ENCODE results near the gene FBXW12. TPM values are rescaled to one million over a fixed set of nuclear protein-coding genes. Genes with fewer than 3 reads are reported as not detected.

FBXW12 gene
- total RNA-seq, 2 donors from 2014 or later = not detected

DNA sequence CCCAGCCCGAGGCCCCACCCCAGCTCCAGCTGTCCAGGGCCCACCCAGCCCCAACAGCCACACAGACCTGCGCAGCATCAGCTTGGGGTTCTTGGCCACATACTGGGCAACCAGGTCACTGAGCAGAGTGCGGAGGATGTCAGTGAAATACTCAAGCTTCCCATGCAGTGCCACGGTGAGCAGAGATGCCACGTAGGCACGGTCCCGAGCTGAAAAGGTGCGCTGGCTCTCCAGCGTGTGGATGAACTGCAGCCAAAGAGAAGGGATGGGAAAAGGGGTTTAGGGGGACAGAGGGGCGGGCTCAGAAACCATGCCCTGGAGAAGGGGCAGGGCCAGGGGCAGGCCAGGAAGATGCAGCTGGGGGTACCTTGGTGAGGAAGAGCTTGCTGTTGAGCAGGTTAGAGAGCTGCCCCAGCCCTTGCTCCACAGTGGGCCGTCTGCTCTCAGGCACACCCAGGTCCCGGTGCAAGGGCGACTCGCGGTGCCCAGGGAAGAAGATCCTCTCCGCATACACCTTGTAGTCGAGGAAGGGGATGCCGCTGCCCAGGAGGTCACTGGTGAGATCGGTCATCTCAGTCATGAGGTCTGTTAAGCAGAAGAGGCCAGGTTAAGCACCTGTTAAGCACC is 40.5 kb downstream of the FBXW12 start:
- ATAC-seq (ENCODE audit: insufficient number of reproducible peaks, low FRiP score, low read depth) = no peak
- peak overlapping the region; percentile 69 to 73 for H3K27ac ChIP-seq
- H3K4me3 ChIP-seq = no peak overlapping the region
- no peak for DNase-seq (ENCODE audit: low spot score)
- H3K9me3 ChIP-seq = no peaks in the 10 kb centered on the region
- TF ChIP-seq, protein P1, sequence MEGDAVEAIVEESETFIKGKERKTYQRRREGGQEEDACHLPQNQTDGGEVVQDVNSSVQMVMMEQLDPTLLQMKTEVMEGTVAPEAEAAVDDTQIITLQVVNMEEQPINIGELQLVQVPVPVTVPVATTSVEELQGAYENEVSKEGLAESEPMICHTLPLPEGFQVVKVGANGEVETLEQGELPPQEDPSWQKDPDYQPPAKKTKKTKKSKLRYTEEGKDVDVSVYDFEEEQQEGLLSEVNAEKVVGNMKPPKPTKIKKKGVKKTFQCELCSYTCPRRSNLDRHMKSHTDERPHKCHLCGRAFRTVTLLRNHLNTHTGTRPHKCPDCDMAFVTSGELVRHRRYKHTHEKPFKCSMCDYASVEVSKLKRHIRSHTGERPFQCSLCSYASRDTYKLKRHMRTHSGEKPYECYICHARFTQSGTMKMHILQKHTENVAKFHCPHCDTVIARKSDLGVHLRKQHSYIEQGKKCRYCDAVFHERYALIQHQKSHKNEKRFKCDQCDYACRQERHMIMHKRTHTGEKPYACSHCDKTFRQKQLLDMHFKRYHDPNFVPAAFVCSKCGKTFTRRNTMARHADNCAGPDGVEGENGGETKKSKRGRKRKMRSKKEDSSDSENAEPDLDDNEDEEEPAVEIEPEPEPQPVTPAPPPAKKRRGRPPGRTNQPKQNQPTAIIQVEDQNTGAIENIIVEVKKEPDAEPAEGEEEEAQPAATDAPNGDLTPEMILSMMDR (IDR thresholded peaks at IDR 0.05) = no peak
- peaks cover 0 to 33% of the 10 kb centered on the region in 2 donors for H3K4me1 ChIP-seq (ENCODE audit: control insufficient read depth in 1 of 2, low read depth in 2 of 2)
- H3K36me3 ChIP-seq = peaks cover 85% of the 10 kb centered on the region
- no peaks in the 10 kb centered on the region for H3K27me3 ChIP-seq (replicated peaks; ENCODE audit: insufficient read depth)

DNA sequence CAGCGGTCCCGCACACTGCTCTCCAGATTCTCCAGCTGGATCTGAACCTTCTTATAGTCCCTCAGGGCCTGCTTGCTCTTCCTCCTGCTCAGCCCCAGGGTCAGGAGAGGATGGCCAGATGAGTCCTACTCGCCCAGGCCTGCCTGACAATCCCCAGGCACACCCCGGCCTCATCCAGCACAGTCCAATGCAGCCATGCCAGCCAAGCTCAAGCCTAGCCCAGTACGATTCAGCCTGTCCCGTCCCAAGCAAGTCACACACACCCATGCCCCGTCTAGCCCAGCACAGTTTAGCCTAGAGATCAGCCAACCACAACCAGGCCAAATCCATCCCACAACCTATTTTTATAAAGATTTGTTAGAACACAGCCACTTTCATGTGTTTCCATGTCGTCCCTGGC is 41.1 kb downstream of the FBXW12 start:
- TF ChIP-seq, protein P1 (IDR thresholded peaks at IDR 0.05) = no peak
- Histone ChIP-seq H3K36me3 (peaks cover 85% of the 10 kb centered on the region), H3K4me1 (ENCODE audit: control insufficient read depth in 1 of 2, low read depth in 2 of 2) (peaks cover 0 to 33% of the 10 kb centered on the region in 2 donors), H3K4me3 (no peak overlapping the region), H3K27ac (peak overlapping the region; percentile 69 to 73), H3K27me3 (replicated peaks; ENCODE audit: insufficient read depth) (no peaks in the 10 kb centered on the region), H3K9me3 (no peaks in the 10 kb centered on the region)
- ATAC-seq (ENCODE audit: insufficient number of reproducible peaks, low FRiP score, low read depth) (no peak), DNase-seq (ENCODE audit: low spot score) (no peak)

DNA sequence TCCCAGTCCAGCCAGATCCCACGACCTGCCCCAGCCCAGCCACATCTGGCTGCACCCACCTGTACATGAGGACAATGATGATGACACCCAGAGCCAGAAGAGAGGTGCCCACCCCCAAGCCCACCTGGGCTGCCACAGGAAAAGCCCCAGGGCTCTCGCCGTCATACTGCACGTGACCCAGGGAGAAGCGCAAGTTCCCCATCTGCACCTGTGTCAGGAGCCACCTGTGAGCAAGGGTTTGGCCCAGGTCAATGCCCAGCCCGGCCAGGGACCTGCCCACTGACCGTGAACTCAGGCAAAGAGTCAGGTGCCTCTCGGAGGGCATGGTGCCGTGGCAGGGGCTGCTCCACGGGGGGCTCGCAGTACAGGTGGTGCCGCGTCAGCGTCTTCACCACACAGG is 41.6 kb downstream of the FBXW12 start:
- Histone ChIP-seq H3K4me1 (ENCODE audit: control insufficient read depth in 1 of 2, low read depth in 2 of 2) (peaks cover 0 to 33% of the 10 kb centered on the region in 2 donors), H3K27ac (peak overlapping the region; percentile 69 to 73), H3K36me3 (peaks cover 88% of the 10 kb centered on the region), H3K4me3 (no peak overlapping the region), H3K9me3 (no peaks in the 10 kb centered on the region), H3K27me3 (replicated peaks; ENCODE audit: insufficient read depth) (no peaks in the 10 kb centered on the region)
- no peak for ATAC-seq (ENCODE audit: insufficient number of reproducible peaks, low FRiP score, low read depth)
- DNase-seq (ENCODE audit: low spot score) = no peak
- TF ChIP-seq, protein P1 (IDR thresholded peaks at IDR 0.05) = no peak

DNA sequence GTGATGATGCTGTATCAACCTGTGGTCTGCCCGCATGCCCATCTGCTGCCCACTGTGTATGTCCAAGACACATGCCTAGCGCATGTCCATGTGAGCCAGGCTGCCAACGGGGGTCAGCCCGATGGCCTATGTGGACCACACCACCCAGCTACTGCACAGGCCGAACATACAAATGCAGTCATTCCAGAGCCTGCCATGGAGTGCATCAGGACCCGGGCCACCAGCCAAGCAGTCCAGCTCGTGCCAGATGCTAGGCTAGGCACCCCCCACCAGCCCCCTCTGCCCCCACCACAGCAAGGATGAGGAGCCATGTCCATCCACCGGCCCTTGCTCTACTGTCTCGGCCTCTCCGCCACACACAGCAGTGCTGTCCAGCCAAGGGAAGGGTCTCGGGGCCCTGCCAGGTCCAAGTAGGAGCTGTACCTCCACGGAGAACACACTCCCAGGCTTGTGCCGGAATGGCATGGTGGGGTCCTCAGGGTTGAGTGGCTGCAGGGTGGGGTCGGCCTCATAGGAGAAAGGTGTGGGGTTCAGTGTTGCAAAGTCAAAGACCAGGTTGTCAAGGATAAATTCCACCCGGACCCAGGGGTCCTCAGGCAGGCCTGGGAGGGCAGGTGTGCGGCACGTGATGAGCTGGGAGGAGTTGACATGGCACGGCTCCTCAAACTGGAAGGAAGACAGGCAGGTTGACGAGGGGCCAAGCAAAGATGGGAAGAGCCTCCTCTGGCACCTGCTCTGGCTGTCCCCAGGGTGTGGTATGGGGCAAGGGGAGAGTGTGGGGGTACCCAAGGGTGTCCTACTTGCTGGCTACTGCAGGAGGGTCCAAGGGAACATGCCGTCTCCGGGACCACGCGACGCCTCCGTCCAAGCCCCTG is 42.6 kb downstream of the FBXW12 start:
- H3K27ac ChIP-seq = peak overlapping the region; percentile 69 to 73
- H3K9me3 ChIP-seq = no peaks in the 10 kb centered on the region
- no peak overlapping the region for H3K4me3 ChIP-seq
- TF ChIP-seq, protein P1 (IDR thresholded peaks at IDR 0.05) = no peak
- H3K27me3 ChIP-seq (replicated peaks; ENCODE audit: insufficient read depth) = no peaks in the 10 kb centered on the region
- ATAC-seq (ENCODE audit: insufficient number of reproducible peaks, low FRiP score, low read depth) = no peak
- peaks cover 87% of the 10 kb centered on the region for H3K36me3 ChIP-seq
- peaks cover 0 to 33% of the 10 kb centered on the region in 2 donors for H3K4me1 ChIP-seq (ENCODE audit: control insufficient read depth in 1 of 2, low read depth in 2 of 2)
- DNase-seq (ENCODE audit: low spot score) = no peak

DNA sequence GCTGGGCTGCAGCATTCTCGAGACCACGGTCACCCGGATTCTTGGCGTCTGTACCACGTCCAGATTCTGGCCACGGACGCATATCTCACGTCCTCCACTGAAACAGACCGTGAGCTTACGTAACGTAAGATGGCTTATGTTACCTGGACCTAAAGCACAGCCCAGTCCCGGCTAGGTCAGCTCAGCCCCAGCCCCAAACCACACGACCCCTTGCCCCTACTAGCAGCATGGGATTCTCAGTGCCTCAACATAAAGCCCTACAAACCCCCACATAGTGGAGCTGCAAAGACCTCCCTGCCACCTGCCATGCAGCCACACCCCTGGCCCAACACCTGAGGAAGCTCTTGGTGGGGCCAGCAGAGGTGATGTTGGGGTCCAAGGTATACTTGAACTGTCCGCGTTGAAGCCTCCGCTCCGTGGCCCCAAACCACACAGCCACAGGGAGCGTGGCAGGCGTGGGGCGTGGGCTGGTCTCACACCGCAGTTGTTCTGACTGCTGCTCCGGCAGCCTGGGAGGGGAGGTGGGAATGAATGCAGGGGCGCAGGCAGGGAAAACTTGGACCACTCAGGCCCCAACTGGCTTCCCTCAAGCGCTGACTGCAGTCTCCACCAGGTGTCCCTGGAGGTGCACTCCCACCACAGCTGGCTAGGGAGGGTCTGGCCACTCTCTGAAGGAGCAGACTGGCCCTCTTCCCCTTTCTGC is 43.4 kb downstream of the FBXW12 start:
- H3K27me3 ChIP-seq (replicated peaks; ENCODE audit: insufficient read depth) = no peaks in the 10 kb centered on the region
- H3K27ac ChIP-seq = peak overlapping the region in 1 of 2 donors; percentile 73
- H3K36me3 ChIP-seq = peaks cover 85% of the 10 kb centered on the region
- no peaks in the 10 kb centered on the region for H3K9me3 ChIP-seq
- H3K4me1 ChIP-seq (ENCODE audit: control insufficient read depth in 1 of 2, low read depth in 2 of 2) = peaks cover 0 to 33% of the 10 kb centered on the region in 2 donors
- ATAC-seq (ENCODE audit: insufficient number of reproducible peaks, low FRiP score, low read depth) (no peak), DNase-seq (ENCODE audit: low spot score) (no peak)
- H3K4me3 ChIP-seq = no peak overlapping the region
- TF ChIP-seq, protein P1 (IDR thresholded peaks at IDR 0.05) = no peak

Data from thoracic aorta (tissue), 2 donors.